ENCODE results near the gene MBD5. TPM values are rescaled to one million over a fixed set of nuclear protein-coding genes. Genes with fewer than 3 reads are reported as not detected.

The MBD5 gene
- polyA plus RNA-seq, 1 of the 3 experiments (the other 2 are of a cell fraction) = 7.4 TPM

GRCh38 chr2:148049284-148049683, 28.4 kb downstream of the MBD5 start (continued):
- TF ChIP-seq, protein P1, sequence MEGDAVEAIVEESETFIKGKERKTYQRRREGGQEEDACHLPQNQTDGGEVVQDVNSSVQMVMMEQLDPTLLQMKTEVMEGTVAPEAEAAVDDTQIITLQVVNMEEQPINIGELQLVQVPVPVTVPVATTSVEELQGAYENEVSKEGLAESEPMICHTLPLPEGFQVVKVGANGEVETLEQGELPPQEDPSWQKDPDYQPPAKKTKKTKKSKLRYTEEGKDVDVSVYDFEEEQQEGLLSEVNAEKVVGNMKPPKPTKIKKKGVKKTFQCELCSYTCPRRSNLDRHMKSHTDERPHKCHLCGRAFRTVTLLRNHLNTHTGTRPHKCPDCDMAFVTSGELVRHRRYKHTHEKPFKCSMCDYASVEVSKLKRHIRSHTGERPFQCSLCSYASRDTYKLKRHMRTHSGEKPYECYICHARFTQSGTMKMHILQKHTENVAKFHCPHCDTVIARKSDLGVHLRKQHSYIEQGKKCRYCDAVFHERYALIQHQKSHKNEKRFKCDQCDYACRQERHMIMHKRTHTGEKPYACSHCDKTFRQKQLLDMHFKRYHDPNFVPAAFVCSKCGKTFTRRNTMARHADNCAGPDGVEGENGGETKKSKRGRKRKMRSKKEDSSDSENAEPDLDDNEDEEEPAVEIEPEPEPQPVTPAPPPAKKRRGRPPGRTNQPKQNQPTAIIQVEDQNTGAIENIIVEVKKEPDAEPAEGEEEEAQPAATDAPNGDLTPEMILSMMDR (IDR thresholded peaks at IDR 0.05) = no peak
- TF ChIP-seq MEF2A (IDR thresholded peaks at IDR 0.05; ENCODE audit: borderline replicate concordance, low read depth) (no peak), CHD2 (IDR thresholded peaks at IDR 0.05; ENCODE audit: low read length, partially characterized antibody) (no peak), RXRA (IDR thresholded peaks at IDR 0.05; ENCODE audit: borderline replicate concordance, low read depth) (no peak), JUND (IDR thresholded peaks at IDR 0.05) (no peak), RAD21 (IDR thresholded peaks at IDR 0.05; ENCODE audit: low read length) (no peak), TEAD4 (IDR thresholded peaks at IDR 0.05; ENCODE audit: borderline replicate concordance, insufficient read depth) (no peak), FOXJ3 (CRISPR knock-in tag; IDR thresholded peaks at IDR 0.05) (no peak)
- TF ChIP-seq, protein P2, sequence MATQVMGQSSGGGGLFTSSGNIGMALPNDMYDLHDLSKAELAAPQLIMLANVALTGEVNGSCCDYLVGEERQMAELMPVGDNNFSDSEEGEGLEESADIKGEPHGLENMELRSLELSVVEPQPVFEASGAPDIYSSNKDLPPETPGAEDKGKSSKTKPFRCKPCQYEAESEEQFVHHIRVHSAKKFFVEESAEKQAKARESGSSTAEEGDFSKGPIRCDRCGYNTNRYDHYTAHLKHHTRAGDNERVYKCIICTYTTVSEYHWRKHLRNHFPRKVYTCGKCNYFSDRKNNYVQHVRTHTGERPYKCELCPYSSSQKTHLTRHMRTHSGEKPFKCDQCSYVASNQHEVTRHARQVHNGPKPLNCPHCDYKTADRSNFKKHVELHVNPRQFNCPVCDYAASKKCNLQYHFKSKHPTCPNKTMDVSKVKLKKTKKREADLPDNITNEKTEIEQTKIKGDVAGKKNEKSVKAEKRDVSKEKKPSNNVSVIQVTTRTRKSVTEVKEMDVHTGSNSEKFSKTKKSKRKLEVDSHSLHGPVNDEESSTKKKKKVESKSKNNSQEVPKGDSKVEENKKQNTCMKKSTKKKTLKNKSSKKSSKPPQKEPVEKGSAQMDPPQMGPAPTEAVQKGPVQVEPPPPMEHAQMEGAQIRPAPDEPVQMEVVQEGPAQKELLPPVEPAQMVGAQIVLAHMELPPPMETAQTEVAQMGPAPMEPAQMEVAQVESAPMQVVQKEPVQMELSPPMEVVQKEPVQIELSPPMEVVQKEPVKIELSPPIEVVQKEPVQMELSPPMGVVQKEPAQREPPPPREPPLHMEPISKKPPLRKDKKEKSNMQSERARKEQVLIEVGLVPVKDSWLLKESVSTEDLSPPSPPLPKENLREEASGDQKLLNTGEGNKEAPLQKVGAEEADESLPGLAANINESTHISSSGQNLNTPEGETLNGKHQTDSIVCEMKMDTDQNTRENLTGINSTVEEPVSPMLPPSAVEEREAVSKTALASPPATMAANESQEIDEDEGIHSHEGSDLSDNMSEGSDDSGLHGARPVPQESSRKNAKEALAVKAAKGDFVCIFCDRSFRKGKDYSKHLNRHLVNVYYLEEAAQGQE (IDR thresholded peaks at IDR 0.05; ENCODE audit: low read depth, low read length) = no peak
- TF ChIP-seq, protein P3, sequence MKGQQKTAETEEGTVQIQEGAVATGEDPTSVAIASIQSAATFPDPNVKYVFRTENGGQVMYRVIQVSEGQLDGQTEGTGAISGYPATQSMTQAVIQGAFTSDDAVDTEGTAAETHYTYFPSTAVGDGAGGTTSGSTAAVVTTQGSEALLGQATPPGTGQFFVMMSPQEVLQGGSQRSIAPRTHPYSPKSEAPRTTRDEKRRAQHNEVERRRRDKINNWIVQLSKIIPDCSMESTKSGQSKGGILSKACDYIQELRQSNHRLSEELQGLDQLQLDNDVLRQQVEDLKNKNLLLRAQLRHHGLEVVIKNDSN (IDR thresholded peaks at IDR 0.05; ENCODE audit: borderline replicate concordance, low read depth) = no peak

DNA sequence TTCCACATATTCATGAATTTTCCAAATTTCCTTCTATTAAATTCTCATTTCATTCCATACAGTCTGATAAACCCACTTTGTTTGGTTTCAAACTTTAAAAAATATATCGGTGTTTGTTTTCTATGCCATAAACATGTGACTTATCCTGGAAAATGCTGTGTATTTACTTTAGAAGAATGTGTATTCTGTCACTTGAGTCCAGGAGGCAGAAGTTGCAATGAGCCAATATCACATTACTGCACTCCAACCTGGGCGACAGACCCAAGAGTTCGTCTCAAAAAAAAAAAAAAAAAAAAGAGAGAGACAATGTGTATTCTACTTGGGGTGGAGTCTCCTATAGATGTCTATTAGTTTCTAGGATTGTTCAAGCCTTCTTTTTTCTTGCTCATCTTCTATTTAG, 31.8 kb downstream of the MBD5 start:
- 97% methylated on average over 3 of the region's 3 CpGs for WGBS (ENCODE audit: low lambda C conversion rate)
- H3K9ac ChIP-seq = no peak overlapping the region
- DNase-seq = no peak
- CTCF ChIA-PET = no interaction called here
- no peaks in the 10 kb centered on the region for H3F3A ChIP-seq (replicated peaks; ENCODE audit: insufficient read depth)
- H2AFZ ChIP-seq (ENCODE audit: low read depth) = no peak overlapping the region
- POLR2A ChIA-PET = no interaction called here
- TF ChIP-seq NFIC (IDR thresholded peaks at IDR 0.05; ENCODE audit: borderline replicate concordance) (no peak), POLR2AphosphoS5 (IDR thresholded peaks at IDR 0.05; ENCODE audit: low read depth, low read length) (no peak), ELF1 (IDR thresholded peaks at IDR 0.05) (no peak), YY1 (IDR thresholded peaks at IDR 0.05; ENCODE audit: low read depth) (no peak), RXRA (IDR thresholded peaks at IDR 0.05; ENCODE audit: borderline replicate concordance, low read depth) (no peak), SIN3A (IDR thresholded peaks at IDR 0.05; ENCODE audit: borderline replicate concordance, low read depth, low read length) (no peak)
- TF ChIP-seq, protein P4, sequence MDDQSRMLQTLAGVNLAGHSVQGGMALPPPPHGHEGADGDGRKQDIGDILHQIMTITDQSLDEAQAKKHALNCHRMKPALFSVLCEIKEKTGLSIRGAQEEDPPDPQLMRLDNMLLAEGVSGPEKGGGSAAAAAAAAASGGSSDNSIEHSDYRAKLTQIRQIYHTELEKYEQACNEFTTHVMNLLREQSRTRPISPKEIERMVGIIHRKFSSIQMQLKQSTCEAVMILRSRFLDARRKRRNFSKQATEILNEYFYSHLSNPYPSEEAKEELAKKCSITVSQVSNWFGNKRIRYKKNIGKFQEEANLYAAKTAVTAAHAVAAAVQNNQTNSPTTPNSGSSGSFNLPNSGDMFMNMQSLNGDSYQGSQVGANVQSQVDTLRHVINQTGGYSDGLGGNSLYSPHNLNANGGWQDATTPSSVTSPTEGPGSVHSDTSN (IDR thresholded peaks at IDR 0.05) = no peak
- TF ChIP-seq, protein P2 (IDR thresholded peaks at IDR 0.05; ENCODE audit: low read depth, low read length) = no peak
- H3K4me1 ChIP-seq (ENCODE audit: control insufficient read depth in 1 of 2, insufficient read depth in 2 of 2, low read depth in 1 of 2, low read length in 1 of 2) = peaks cover 3 to 5% of the 10 kb centered on the region in 2 experiments; a peak in 2 of 4 replicates
- H3K36me3 ChIP-seq (replicated peaks in 1 of 2; ENCODE audit: control insufficient read depth in 1 of 2, insufficient read depth in 2 of 2, low read length in 1 of 2) = peaks cover 0 to 15% of the 10 kb centered on the region in 2 experiments
- no peaks in the 10 kb centered on the region for H3K9me2 ChIP-seq
- H3K9me3 ChIP-seq = no peaks in the 10 kb centered on the region
- H3K79me2 ChIP-seq (ENCODE audit: insufficient read depth) = peaks cover 21% of the 10 kb centered on the region
- no peak overlapping the region for H3K27ac ChIP-seq (ENCODE audit: low read depth in 2 of 2, low read length in 1 of 2)
- H3K4me3 ChIP-seq (ENCODE audit: low read depth in 2 of 2, low read length in 1 of 2) = no peak overlapping the region
- H4K20me1 ChIP-seq (ENCODE audit: insufficient read depth) = no peaks in the 10 kb centered on the region
- no peak overlapping the region for H3K4me2 ChIP-seq
- no peaks in the 10 kb centered on the region for H3K27me3 ChIP-seq (ENCODE audit: insufficient read depth)

Data from SK-N-SH (cell line).